SU-DHL-6 (cell line): ENCODE measurements around the gene MCRIP2.
A peak's percentile ranks its signal among the peaks of the same experiment; 100 is the strongest.

Experiments used
- H2AFZ ChIP-seq: fragments of 200-600 bp; sonication (generic); 2 replicates; pipeline ENCODE4 v1.6.1; 2014; ENCODE audit warnings: low read depth, mild to moderate bottlenecking, moderate library complexity, mixed read lengths, antibody characterized with exemption, low read length; ENCODE audit not compliant: severe bottlenecking
- H3F3A ChIP-seq: fragments of 200-600 bp; shearing (Covaris generic); 2 replicates; pipeline ENCODE4 v1.6.0; 2016; ENCODE audit warnings: antibody characterized with exemption, mild to moderate bottlenecking; ENCODE audit not compliant: insufficient read depth
- H3K27ac ChIP-seq: fragments of 200-600 bp; sonication (generic); 2 replicates; pipeline ENCODE4 v1.5.1; 2016; ENCODE audit warnings: low read depth, mild to moderate bottlenecking, low read length, moderate library complexity, mixed read lengths
- H3K27me3 ChIP-seq: fragments of 200-600 bp; sonication (generic), shearing (Covaris generic); 2 replicates; pipeline ENCODE4 v1.6.0; 2014; ENCODE audit warnings: mild to moderate bottlenecking, low read length
- H3K36me3 ChIP-seq: fragments of 200-600 bp; sonication (generic); 2 replicates; pipeline ENCODE4 v1.6.1; 2014; ENCODE audit warnings: mild to moderate bottlenecking, low read length, mixed read lengths
- H3K4me2 ChIP-seq: fragments of 300-600, 200-600 bp; shearing (Covaris generic), sonication (generic); 2 replicates; pipeline ENCODE4 v1.6.0; 2014; ENCODE audit warnings: low read length, low read depth, mild to moderate bottlenecking; ENCODE audit not compliant: poor library complexity, severe bottlenecking
- H3K4me3 ChIP-seq: fragments of 200-600 bp; sonication (generic); 2 replicates; pipeline ENCODE4 v1.5.1; 2014; ENCODE audit warnings: antibody characterized with exemption, low read length, mild to moderate bottlenecking, mixed read lengths; ENCODE audit not compliant: insufficient read depth, poor library complexity, severe bottlenecking
- H3K79me2 ChIP-seq: fragments of 200-600 bp; sonication (generic); 2 replicates; pipeline ENCODE4 v1.6.1; 2014; ENCODE audit warnings: mild to moderate bottlenecking, low read length, moderate library complexity; ENCODE audit not compliant: insufficient read depth
- H3K9ac ChIP-seq: fragments of 200-600 bp; sonication (generic); 2 replicates; pipeline ENCODE4 v1.7.0; 2014; ENCODE audit warnings: mild to moderate bottlenecking, low read length
- H3K9me2 ChIP-seq: fragments of 200-600 bp; sonication (generic); replicated peaks from 2 replicates; pipeline ENCODE4 v1.6.1; 2014; ENCODE audit warnings: low read length; ENCODE audit not compliant: insufficient read depth
- H3K9me3 ChIP-seq: fragments of 200-600 bp; sonication (generic); 2 replicates; pipeline ENCODE4 v1.6.1; 2014; ENCODE audit warnings: low read length, mixed read lengths; ENCODE audit not compliant: insufficient read depth
- H4K20me1 ChIP-seq: fragments of 200-600 bp; sonication (generic); 2 replicates; pipeline ENCODE4 v1.6.1; 2014; ENCODE audit warnings: low read depth, mild to moderate bottlenecking, antibody characterized with exemption, low read length, moderate library complexity, mixed read lengths
- EZH2phosphoT487 ChIP-seq: fragments of 200-600 bp; sonication (generic), shearing (Covaris generic); conservative IDR thresholded peaks from 2 replicates; pipeline ENCODE4 v1.6.1; 2018; ENCODE audit warnings: mild to moderate bottlenecking, antibody characterized with exemption, low read length, moderate library complexity, mixed read lengths
- TF ChIP-seq, protein P1 (sequence below): fragments of 200-600 bp; sonication (generic); IDR thresholded peaks from one replicate; pipeline ENCODE4 v1.5.1; 2017; ENCODE audit warnings: antibody characterized with exemption, mild to moderate bottlenecking, low read length, moderate library complexity; ENCODE audit not compliant: insufficient read depth, poor library complexity, severe bottlenecking

MCRIP2 gene

GRCh38 chr16:636206-637080 lies 5.2 kb upstream of the MCRIP2 start, which contains the start of gene METTL26:
Gene METTL26, minus strand, starts transcription at chr16:636305. Its CDS starts 15 bp downstream, at chr16:636290.
- peak within 1 kb of the TSS; percentile 76 for H3K4me2 ChIP-seq
- H4K20me1 ChIP-seq: no peaks in the 10 kb centered on the region
- peak within 1 kb of the TSS; percentile 59 for H3K4me3 ChIP-seq
- H3K9ac ChIP-seq: peak within 1 kb of the TSS; percentile 87
- H3K36me3 ChIP-seq: no peaks in the 10 kb centered on the region
- no peaks in the 10 kb centered on the region for H3K9me3 ChIP-seq
- no peaks in the 10 kb centered on the region; the same call in 1 of the 2 replicates for H3K79me2 ChIP-seq
- H3F3A ChIP-seq: peaks cover 17% of the 10 kb centered on the region
- H2AFZ ChIP-seq: peak within 1 kb of the TSS; percentile 82
- no peak for TF ChIP-seq EZH2phosphoT487
- TF ChIP-seq, protein P1, sequence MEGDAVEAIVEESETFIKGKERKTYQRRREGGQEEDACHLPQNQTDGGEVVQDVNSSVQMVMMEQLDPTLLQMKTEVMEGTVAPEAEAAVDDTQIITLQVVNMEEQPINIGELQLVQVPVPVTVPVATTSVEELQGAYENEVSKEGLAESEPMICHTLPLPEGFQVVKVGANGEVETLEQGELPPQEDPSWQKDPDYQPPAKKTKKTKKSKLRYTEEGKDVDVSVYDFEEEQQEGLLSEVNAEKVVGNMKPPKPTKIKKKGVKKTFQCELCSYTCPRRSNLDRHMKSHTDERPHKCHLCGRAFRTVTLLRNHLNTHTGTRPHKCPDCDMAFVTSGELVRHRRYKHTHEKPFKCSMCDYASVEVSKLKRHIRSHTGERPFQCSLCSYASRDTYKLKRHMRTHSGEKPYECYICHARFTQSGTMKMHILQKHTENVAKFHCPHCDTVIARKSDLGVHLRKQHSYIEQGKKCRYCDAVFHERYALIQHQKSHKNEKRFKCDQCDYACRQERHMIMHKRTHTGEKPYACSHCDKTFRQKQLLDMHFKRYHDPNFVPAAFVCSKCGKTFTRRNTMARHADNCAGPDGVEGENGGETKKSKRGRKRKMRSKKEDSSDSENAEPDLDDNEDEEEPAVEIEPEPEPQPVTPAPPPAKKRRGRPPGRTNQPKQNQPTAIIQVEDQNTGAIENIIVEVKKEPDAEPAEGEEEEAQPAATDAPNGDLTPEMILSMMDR: no peak
- no peaks in the 10 kb centered on the region for H3K9me2 ChIP-seq
- peak within 1 kb of the TSS; percentile 72 for H3K27ac ChIP-seq
- H3K27me3 ChIP-seq: no peaks in the 10 kb centered on the region

GRCh38 chr16:637081-638018 lies 4.3 kb upstream of the MCRIP2 start:
- no peaks in the 10 kb centered on the region for H3K36me3 ChIP-seq
- peak overlapping the region; percentile 87 for H3K9ac ChIP-seq
- no peaks in the 10 kb centered on the region for H3K9me3 ChIP-seq
- TF ChIP-seq EZH2phosphoT487: no peak
- TF ChIP-seq, protein P1: no peak
- H4K20me1 ChIP-seq: no peaks in the 10 kb centered on the region
- H3K79me2 ChIP-seq: peaks cover under 1% of the 10 kb centered on the region; the same call in 1 of the 2 replicates
- peaks cover 17% of the 10 kb centered on the region for H3F3A ChIP-seq
- peak overlapping the region; percentile 72 for H3K27ac ChIP-seq
- H2AFZ ChIP-seq: peak overlapping the region; percentile 82
- peak overlapping the region; percentile 59 for H3K4me3 ChIP-seq
- H3K4me2 ChIP-seq: peak overlapping the region; percentile 76
- no peaks in the 10 kb centered on the region for H3K27me3 ChIP-seq
- no peaks in the 10 kb centered on the region for H3K9me2 ChIP-seq

DNA sequence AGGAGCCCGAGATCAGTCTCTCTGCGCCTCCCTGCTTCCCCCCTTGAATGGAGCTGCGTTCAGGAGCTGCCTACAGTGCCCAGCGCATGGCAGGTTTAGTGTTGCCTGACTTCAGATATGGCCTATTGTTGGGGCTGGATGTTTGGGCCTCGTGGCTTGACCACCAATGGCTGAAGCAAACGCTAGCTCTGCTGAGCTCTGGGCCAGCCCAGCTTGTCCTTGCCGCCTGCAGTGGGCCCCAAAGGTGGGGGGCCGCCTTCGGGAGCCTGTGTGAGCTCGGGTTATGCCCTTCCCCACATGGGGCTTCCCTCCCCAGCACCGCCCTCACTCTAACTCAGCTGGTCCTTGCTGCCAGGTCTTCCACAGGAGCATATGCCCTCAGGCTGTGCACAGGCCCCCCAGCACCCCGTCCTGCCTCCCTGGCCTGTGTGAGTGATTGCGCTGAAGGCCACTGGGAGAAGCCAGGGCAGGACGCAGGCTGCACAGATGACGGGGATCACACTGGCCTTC lies 3.5 kb upstream of the MCRIP2 start:
- no peak overlapping the region for H3K4me3 ChIP-seq
- H3F3A ChIP-seq: peaks cover 22% of the 10 kb centered on the region
- no peaks in the 10 kb centered on the region for H3K27me3 ChIP-seq
- no peak for TF ChIP-seq EZH2phosphoT487
- TF ChIP-seq, protein P1: no peak
- peaks cover 8% of the 10 kb centered on the region for H3K79me2 ChIP-seq
- no peaks in the 10 kb centered on the region for H3K9me3 ChIP-seq
- H3K27ac ChIP-seq: no peak overlapping the region
- no peak overlapping the region for H2AFZ ChIP-seq
- no peaks in the 10 kb centered on the region for H3K9me2 ChIP-seq
- no peaks in the 10 kb centered on the region for H4K20me1 ChIP-seq
- H3K36me3 ChIP-seq: no peaks in the 10 kb centered on the region
- H3K4me2 ChIP-seq: no peak overlapping the region
- no peak overlapping the region for H3K9ac ChIP-seq
